ENCODE measurements around the gene CLCNKB.

DNA sequence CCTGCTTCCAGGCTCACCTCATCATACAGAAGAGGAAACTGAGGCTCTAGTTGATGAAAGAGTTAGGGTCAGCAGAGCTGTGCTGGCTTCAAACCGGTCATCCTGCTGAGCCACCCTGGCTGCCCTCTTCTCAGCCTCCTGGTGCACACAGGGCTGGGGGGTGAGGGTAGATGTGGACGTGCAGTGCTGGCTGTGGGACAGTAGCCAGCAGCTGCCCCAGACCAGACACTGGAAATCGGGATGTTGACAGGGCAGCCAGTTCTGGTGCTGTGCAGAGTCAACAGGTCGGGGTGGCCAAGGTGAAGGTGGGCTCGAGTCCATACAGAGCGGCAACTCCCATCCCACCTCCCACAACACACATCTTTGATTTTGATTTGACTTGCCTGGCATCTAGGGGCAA, 23.3 kb upstream of the CLCNKB start:
- TF ChIP-seq, protein P1, sequence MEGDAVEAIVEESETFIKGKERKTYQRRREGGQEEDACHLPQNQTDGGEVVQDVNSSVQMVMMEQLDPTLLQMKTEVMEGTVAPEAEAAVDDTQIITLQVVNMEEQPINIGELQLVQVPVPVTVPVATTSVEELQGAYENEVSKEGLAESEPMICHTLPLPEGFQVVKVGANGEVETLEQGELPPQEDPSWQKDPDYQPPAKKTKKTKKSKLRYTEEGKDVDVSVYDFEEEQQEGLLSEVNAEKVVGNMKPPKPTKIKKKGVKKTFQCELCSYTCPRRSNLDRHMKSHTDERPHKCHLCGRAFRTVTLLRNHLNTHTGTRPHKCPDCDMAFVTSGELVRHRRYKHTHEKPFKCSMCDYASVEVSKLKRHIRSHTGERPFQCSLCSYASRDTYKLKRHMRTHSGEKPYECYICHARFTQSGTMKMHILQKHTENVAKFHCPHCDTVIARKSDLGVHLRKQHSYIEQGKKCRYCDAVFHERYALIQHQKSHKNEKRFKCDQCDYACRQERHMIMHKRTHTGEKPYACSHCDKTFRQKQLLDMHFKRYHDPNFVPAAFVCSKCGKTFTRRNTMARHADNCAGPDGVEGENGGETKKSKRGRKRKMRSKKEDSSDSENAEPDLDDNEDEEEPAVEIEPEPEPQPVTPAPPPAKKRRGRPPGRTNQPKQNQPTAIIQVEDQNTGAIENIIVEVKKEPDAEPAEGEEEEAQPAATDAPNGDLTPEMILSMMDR (IDR thresholded peaks at IDR 0.05; ENCODE audit: low read depth, low read length, poor library complexity, severe bottlenecking), result no peak
- no peak for TF ChIP-seq EZH2phosphoT487 (IDR thresholded peaks at IDR 0.05; ENCODE audit: borderline replicate concordance, low read length)

All from DOHH2 (cell line).